ENCODE measurements around the gene CST3. TPM values are rescaled to one million over a fixed set of nuclear protein-coding genes. Genes with fewer than 3 reads are reported as not detected.

CST3 gene
- total and polyA plus RNA-seq, 9 donors = 70.0 to 145 (median 114) TPM

- DNase-seq = no peak
- Histone ChIP-seq H3K4me1 (ENCODE audit: control insufficient read depth, insufficient read depth, low read length) (no peaks in the 10 kb centered on the region), H3K27me3 (ENCODE audit: control insufficient read depth, insufficient read depth, low read length) (peaks cover 2% of the 10 kb centered on the region), H3K36me3 (ENCODE audit: control insufficient read depth, insufficient read depth, low read length) (no peaks in the 10 kb centered on the region), H3K4me3 (ENCODE audit: low read length) (no peak within 1 kb of the TSS), H3K9me3 (replicated peaks; ENCODE audit: control insufficient read depth, low read depth, low read length) (no peaks in the 10 kb centered on the region), H3K27ac (ENCODE audit: low read length) (no peak within 1 kb of the TSS)
- 80% methylated on average over 8 of the region's 16 CpGs for WGBS (ENCODE audit: insufficient coverage)
These were observed 31.7 kb downstream of the CST3 start, which contains the start of gene CST9 for GRCh38 chr20:23605867-23606651. TSS of gene CST9 (minus strand) at chr20:23605917. CDS start at chr20:23605864, 53 bp downstream.

- H3K27me3 ChIP-seq (ENCODE audit: control insufficient read depth, insufficient read depth, low read length) = no peaks in the 10 kb centered on the region
- no peak overlapping the region for H3K4me3 ChIP-seq (ENCODE audit: low read length)
- DNase-seq = no peak
- WGBS (ENCODE audit: insufficient coverage) = 60% methylated on average over 1 of the region's 1 CpG
- no peak overlapping the region for H3K27ac ChIP-seq (ENCODE audit: low read length)
- no peaks in the 10 kb centered on the region for H3K36me3 ChIP-seq (ENCODE audit: control insufficient read depth, insufficient read depth, low read length)
- H3K9me3 ChIP-seq (replicated peaks; ENCODE audit: control insufficient read depth, low read depth, low read length) = no peaks in the 10 kb centered on the region
- no peaks in the 10 kb centered on the region for H3K4me1 ChIP-seq (ENCODE audit: control insufficient read depth, insufficient read depth, low read length)
These were observed 33.4 kb downstream of the CST3 start for GRCh38 chr20:23604306-23604705.

GRCh38 chr20:23603321-23603720, 34.4 kb downstream of the CST3 start:
- 81% methylated on average over 3 of the region's 4 CpGs for WGBS (ENCODE audit: insufficient coverage)
- Histone ChIP-seq H3K4me1 (ENCODE audit: control insufficient read depth, insufficient read depth, low read length) (no peaks in the 10 kb centered on the region), H3K4me3 (ENCODE audit: low read length) (no peak overlapping the region), H3K27ac (ENCODE audit: low read length) (no peak overlapping the region), H3K9me3 (replicated peaks; ENCODE audit: control insufficient read depth, low read depth, low read length) (no peaks in the 10 kb centered on the region), H3K27me3 (ENCODE audit: control insufficient read depth, insufficient read depth, low read length) (no peaks in the 10 kb centered on the region), H3K36me3 (ENCODE audit: control insufficient read depth, insufficient read depth, low read length) (no peaks in the 10 kb centered on the region)
- no peak for DNase-seq

- 94% methylated on average over 3 of the region's 6 CpGs for WGBS (ENCODE audit: insufficient coverage)
- Histone ChIP-seq H3K4me1 (ENCODE audit: control insufficient read depth, insufficient read depth, low read length) (no peaks in the 10 kb centered on the region), H3K27ac (ENCODE audit: low read length) (no peak overlapping the region), H3K27me3 (ENCODE audit: control insufficient read depth, insufficient read depth, low read length) (no peaks in the 10 kb centered on the region), H3K4me3 (ENCODE audit: low read length) (no peak overlapping the region), H3K9me3 (replicated peaks; ENCODE audit: control insufficient read depth, low read depth, low read length) (no peaks in the 10 kb centered on the region), H3K36me3 (ENCODE audit: control insufficient read depth, insufficient read depth, low read length) (no peaks in the 10 kb centered on the region)
- no peak for DNase-seq
These were observed 35.1 kb downstream of the CST3 start for GRCh38 chr20:23602699-23603098.

DNA sequence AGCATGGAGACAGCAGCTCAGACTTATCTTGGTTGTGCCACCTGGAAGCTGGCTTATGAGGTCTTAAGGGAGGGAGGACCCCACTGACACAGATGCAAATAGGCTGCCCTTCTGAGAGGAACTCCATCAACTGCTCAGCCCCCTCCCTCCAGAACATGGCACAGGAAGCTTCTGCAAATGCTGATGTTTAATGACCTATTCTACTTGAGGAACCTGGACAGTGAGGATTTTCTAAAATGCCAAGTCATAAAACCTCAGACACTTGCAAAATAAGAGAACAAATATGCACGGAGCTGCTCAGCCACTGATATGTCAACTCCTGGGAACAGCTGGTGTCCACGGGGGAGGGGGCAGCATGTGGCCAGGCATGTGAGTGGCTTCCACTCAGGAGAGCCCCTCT, 35.5 kb downstream of the CST3 start:
- Histone ChIP-seq H3K4me1 (ENCODE audit: control insufficient read depth, insufficient read depth, low read length) (no peaks in the 10 kb centered on the region), H3K27me3 (ENCODE audit: control insufficient read depth, insufficient read depth, low read length) (no peaks in the 10 kb centered on the region), H3K27ac (ENCODE audit: low read length) (no peak overlapping the region), H3K36me3 (ENCODE audit: control insufficient read depth, insufficient read depth, low read length) (no peaks in the 10 kb centered on the region), H3K4me3 (ENCODE audit: low read length) (no peak overlapping the region), H3K9me3 (replicated peaks; ENCODE audit: control insufficient read depth, low read depth, low read length) (no peaks in the 10 kb centered on the region)
- DNase-seq = no peak
- WGBS (ENCODE audit: insufficient coverage) = 56% methylated on average over 2 of the region's 2 CpGs

DNA sequence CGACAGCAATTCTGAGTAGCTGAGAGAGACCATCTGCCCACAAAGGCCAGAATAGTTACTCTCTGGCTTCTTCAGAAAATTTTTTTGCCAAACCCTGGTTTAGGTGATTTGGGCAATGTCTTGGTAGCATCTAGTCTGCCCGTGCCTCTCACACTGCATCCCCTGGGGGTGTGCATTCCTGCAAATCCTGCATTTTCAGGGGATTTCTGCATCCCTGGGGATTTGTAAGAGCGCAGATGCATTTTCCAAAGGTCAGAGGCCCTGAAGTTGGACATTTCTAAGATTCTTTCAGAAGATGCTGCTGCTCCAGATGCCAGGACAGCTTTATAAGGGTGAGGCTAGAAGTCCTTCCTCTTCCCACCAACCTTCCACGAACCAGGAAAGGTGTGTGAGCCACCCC, 36.0 kb downstream of the CST3 start:
- Histone ChIP-seq H3K27ac (ENCODE audit: low read length) (no peak overlapping the region), H3K4me3 (ENCODE audit: low read length) (no peak overlapping the region), H3K27me3 (ENCODE audit: control insufficient read depth, insufficient read depth, low read length) (no peaks in the 10 kb centered on the region), H3K4me1 (ENCODE audit: control insufficient read depth, insufficient read depth, low read length) (no peaks in the 10 kb centered on the region), H3K9me3 (replicated peaks; ENCODE audit: control insufficient read depth, low read depth, low read length) (no peaks in the 10 kb centered on the region), H3K36me3 (ENCODE audit: control insufficient read depth, insufficient read depth, low read length) (no peaks in the 10 kb centered on the region)
- no peak for DNase-seq
- no CpG with 5 or more reads among the region's 4 CpGs for WGBS (ENCODE audit: insufficient coverage)

- no peak for DNase-seq
- no peak overlapping the region for H3K4me3 ChIP-seq (ENCODE audit: low read length)
- no peaks in the 10 kb centered on the region for H3K4me1 ChIP-seq (ENCODE audit: control insufficient read depth, insufficient read depth, low read length)
- H3K27me3 ChIP-seq (ENCODE audit: control insufficient read depth, insufficient read depth, low read length) = no peaks in the 10 kb centered on the region
- H3K36me3 ChIP-seq (ENCODE audit: control insufficient read depth, insufficient read depth, low read length) = no peaks in the 10 kb centered on the region
- H3K9me3 ChIP-seq (replicated peaks; ENCODE audit: control insufficient read depth, low read depth, low read length) = no peaks in the 10 kb centered on the region
- H3K27ac ChIP-seq (ENCODE audit: low read length) = no peak overlapping the region
These were observed 39.3 kb downstream of the CST3 start for GRCh38 chr20:23598481-23598880.

- DNase-seq = no peak
- no peaks in the 10 kb centered on the region for H3K36me3 ChIP-seq (ENCODE audit: control insufficient read depth, insufficient read depth, low read length)
- H3K27me3 ChIP-seq (ENCODE audit: control insufficient read depth, insufficient read depth, low read length) = no peaks in the 10 kb centered on the region
- no peak overlapping the region for H3K27ac ChIP-seq (ENCODE audit: low read length)
- H3K4me1 ChIP-seq (ENCODE audit: control insufficient read depth, insufficient read depth, low read length) = no peaks in the 10 kb centered on the region
- no peak overlapping the region for H3K4me3 ChIP-seq (ENCODE audit: low read length)
- H3K9me3 ChIP-seq (replicated peaks; ENCODE audit: control insufficient read depth, low read depth, low read length) = no peaks in the 10 kb centered on the region
- WGBS (ENCODE audit: insufficient coverage) = no CpG with 5 or more reads among the region's 2 CpGs
These were observed 41.0 kb downstream of the CST3 start for GRCh38 chr20:23596579-23597250.

DNA sequence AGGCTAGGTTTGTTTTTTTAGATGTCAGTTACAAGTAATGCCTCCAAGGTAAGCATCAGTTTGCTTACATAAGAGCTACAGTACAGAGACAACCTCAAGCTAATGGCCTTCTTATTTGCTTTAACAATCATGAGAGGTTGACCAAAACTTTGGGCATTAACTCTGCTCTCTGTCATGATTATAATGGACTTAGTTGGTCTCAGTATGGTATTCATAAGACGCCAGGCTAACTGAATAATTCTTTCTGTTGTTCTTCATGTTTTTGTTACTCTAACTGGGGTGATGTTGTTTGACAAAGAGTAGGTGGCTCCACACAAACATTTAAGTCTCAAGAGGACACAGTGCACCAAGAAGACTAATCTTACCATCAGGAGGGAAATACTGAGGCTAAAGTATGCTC, 41.8 kb downstream of the CST3 start:
- WGBS (ENCODE audit: insufficient coverage) = no CpG with 5 or more reads among the region's 1 CpG
- H3K36me3 ChIP-seq (ENCODE audit: control insufficient read depth, insufficient read depth, low read length) = no peaks in the 10 kb centered on the region
- no peak for DNase-seq
- H3K27me3 ChIP-seq (ENCODE audit: control insufficient read depth, insufficient read depth, low read length) = no peaks in the 10 kb centered on the region
- no peak overlapping the region for H3K4me3 ChIP-seq (ENCODE audit: low read length)
- H3K27ac ChIP-seq (ENCODE audit: low read length) = no peak overlapping the region
- H3K9me3 ChIP-seq (replicated peaks; ENCODE audit: control insufficient read depth, low read depth, low read length) = no peaks in the 10 kb centered on the region
- no peaks in the 10 kb centered on the region for H3K4me1 ChIP-seq (ENCODE audit: control insufficient read depth, insufficient read depth, low read length)

DNA sequence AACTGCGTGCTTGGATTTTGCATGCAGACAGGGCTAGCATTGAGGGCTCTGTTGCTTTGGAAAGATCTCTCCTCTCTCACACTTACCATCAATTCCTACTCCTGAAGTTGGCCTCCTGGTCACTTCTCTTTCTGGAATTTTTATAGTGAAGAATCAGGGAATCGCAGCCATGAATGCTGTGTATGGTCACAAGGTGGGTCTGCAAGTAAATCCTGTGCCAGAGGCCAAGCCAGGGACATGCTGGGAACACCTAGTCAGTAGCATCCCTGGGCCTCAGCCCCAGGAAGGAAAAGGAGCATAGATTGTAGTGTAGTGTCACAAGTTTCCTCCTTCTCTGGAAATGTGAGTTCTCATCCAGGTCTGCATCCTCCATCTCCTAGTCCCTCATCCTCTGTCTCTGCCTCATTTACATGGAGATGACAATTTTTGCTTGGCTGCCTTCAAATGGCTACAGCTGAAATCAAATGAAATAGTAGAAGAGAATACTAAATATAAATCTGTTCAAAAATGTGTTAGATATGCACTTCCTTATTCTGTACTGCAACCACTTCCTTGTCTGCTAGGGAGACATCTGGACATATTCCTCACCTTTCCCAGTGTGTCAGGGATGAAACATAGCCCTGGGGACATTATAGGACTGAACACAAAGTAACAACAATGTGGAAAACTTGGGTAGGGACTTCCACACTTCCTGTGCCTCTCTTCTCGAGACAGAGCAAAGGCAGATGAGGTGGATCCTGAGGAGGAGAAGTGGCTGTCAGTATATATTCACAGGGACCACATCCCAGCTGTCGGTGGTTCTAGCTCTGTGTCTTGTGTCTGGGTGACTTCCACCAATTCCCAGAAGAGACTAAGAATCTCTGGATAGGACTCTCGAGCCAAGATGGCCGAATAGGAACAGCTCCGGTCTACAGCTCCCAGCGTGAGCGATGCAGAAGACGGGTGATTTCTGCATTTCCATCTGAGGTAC, 49.0 kb downstream of the CST3 start:
- WGBS (ENCODE audit: insufficient coverage) = 58% methylated on average over 2 of the region's 10 CpGs
- no peak for DNase-seq

More for the DNA sequence above, 49.0 kb downstream of the CST3 start:
- no peaks in the 10 kb centered on the region for H3K27me3 ChIP-seq (ENCODE audit: control insufficient read depth, insufficient read depth, low read length)
- H3K9me3 ChIP-seq (replicated peaks; ENCODE audit: control insufficient read depth, low read depth, low read length) = no peaks in the 10 kb centered on the region
- no peak overlapping the region for H3K4me3 ChIP-seq (ENCODE audit: low read length)
- no peaks in the 10 kb centered on the region for H3K4me1 ChIP-seq (ENCODE audit: control insufficient read depth, insufficient read depth, low read length)
- no peaks in the 10 kb centered on the region for H3K36me3 ChIP-seq (ENCODE audit: control insufficient read depth, insufficient read depth, low read length)
- H3K27ac ChIP-seq (ENCODE audit: low read length) = no peak overlapping the region
